HepG2 (cell line): ENCODE measurements around the gene GNA15.

Experiments
- ATF2 ChIP-seq: sonication (generic); formaldehyde crosslinking; IDR thresholded peaks from 2 replicates; pipeline ENCODE4 v1.4.0; 2020; ENCODE audit warnings: missing genetic modification reagents
- CAMTA2 ChIP-seq: sonication (generic); formaldehyde crosslinking; IDR thresholded peaks from 2 replicates; pipeline ENCODE4 v1.4.0; 2020; ENCODE audit warnings: mild to moderate bottlenecking, missing genetic modification reagents, borderline replicate concordance
- FOXA1 ChIP-seq, 2 experiments: fragments of 450-650 bp in 1 of 2; sonication (generic) in 1 of 2; formaldehyde crosslinking in 1 of 2; IDR thresholded peaks; 2 replicates each; pipeline versions ENCODE4 v1.4.0 to v1.6.1; 2016 to 2020; ENCODE audit warnings: missing genetic modification reagents in 1 of 2
- FOXA3 ChIP-seq: IDR thresholded peaks from 2 replicates; pipeline ENCODE4 v1.6.1; 2016; ENCODE audit warnings: missing genetic modification reagents, missing compliant biosample characterization
- JARID2 ChIP-seq: sonication (generic); formaldehyde crosslinking; IDR thresholded peaks from 2 replicates; pipeline ENCODE4 v1.8.1; 2023; ENCODE audit warnings: missing genetic modification reagents, inconsistent platforms; ENCODE audit not compliant: insufficient replicate concordance
- JUN ChIP-seq: sonication (generic); formaldehyde crosslinking; IDR thresholded peaks from 2 replicates; pipeline ENCODE4 v1.4.0; 2020; ENCODE audit warnings: mild to moderate bottlenecking, missing genetic modification reagents
- SRF ChIP-seq: IDR thresholded peaks from 2 replicates; pipeline ENCODE4 v1.6.1; 2011; ENCODE audit warnings: mild to moderate bottlenecking, low read depth, low read length, moderate library complexity
- TMF1 ChIP-seq: sonication (generic); formaldehyde crosslinking; IDR thresholded peaks from 2 replicates; pipeline ENCODE4 v1.8.1; 2022; ENCODE audit warnings: low read depth, missing genetic modification reagents
- ZNF235 ChIP-seq: sonication (generic); formaldehyde crosslinking; IDR thresholded peaks from 2 replicates; pipeline ENCODE4 v1.8.1; 2023; ENCODE audit warnings: mild to moderate bottlenecking, missing genetic modification reagents, borderline replicate concordance
- ZNF629 ChIP-seq: sonication (generic); formaldehyde crosslinking; conservative IDR thresholded peaks from 2 replicates; pipeline ENCODE4 v1.5.0; 2020; ENCODE audit warnings: missing genetic modification reagents
- ZSCAN30 ChIP-seq: sonication (generic); formaldehyde crosslinking; IDR thresholded peaks from 2 replicates; pipeline ENCODE4 v1.5.0; 2020; ENCODE audit warnings: mild to moderate bottlenecking, missing genetic modification reagents
- TF ChIP-seq, protein P1 (sequence below): sonication (generic); formaldehyde crosslinking; IDR thresholded peaks from 2 replicates; pipeline ENCODE4 v1.8.1; 2023; ENCODE audit warnings: mild to moderate bottlenecking, missing genetic modification reagents
- TF ChIP-seq, protein P2 (sequence below): sonication (generic); formaldehyde crosslinking; IDR thresholded peaks from 2 replicates; pipeline ENCODE4 v1.5.0; 2020; ENCODE audit warnings: mild to moderate bottlenecking, missing genetic modification reagents, moderate library complexity

DNA sequence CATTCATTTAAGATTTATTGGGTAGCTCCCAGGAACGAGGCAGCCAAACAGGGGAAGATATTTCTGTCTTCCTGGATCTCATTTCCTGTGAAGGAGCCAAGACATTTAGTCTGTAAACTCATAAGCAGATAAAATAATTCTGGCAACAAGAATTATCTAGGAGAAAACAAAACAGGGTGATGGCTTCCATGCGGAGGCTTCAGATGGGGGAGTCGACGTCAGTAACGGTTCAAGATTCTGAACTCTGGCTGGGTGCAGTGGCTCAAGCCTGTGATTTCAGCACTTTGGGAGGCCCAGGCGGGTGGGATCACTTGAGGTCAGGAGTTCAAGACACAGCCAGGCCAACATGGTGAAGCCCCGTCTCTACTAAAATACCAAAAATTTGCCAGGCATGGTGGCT, 1.3 kb downstream of the GNA15 start:
- TF ChIP-seq JARID2 (CRISPR knock-in tag), result no peak
- no peak for TF ChIP-seq ATF2 (CRISPR knock-in tag)
- TF ChIP-seq SRF, result no peak
- TF ChIP-seq FOXA3, result no peak
- TF ChIP-seq, protein P1, sequence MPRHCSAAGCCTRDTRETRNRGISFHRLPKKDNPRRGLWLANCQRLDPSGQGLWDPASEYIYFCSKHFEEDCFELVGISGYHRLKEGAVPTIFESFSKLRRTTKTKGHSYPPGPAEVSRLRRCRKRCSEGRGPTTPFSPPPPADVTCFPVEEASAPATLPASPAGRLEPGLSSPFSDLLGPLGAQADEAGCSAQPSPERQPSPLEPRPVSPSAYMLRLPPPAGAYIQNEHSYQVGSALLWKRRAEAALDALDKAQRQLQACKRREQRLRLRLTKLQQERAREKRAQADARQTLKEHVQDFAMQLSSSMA (CRISPR knock-in tag), result no peak
- no peak for TF ChIP-seq ZNF629 (CRISPR knock-in tag)
- TF ChIP-seq JUN, result no peak
- no peak for TF ChIP-seq TMF1 (CRISPR knock-in tag)
- no peak for TF ChIP-seq ZSCAN30 (CRISPR knock-in tag)
- no peak for TF ChIP-seq ZNF235 (CRISPR knock-in tag)
- TF ChIP-seq FOXA1 (IDR thresholded peaks at IDR 0.05), result no peak
- no peak for TF ChIP-seq FOXA1 (CRISPR knock-in tag; IDR thresholded peaks at IDR 0.05)
- TF ChIP-seq, protein P2, sequence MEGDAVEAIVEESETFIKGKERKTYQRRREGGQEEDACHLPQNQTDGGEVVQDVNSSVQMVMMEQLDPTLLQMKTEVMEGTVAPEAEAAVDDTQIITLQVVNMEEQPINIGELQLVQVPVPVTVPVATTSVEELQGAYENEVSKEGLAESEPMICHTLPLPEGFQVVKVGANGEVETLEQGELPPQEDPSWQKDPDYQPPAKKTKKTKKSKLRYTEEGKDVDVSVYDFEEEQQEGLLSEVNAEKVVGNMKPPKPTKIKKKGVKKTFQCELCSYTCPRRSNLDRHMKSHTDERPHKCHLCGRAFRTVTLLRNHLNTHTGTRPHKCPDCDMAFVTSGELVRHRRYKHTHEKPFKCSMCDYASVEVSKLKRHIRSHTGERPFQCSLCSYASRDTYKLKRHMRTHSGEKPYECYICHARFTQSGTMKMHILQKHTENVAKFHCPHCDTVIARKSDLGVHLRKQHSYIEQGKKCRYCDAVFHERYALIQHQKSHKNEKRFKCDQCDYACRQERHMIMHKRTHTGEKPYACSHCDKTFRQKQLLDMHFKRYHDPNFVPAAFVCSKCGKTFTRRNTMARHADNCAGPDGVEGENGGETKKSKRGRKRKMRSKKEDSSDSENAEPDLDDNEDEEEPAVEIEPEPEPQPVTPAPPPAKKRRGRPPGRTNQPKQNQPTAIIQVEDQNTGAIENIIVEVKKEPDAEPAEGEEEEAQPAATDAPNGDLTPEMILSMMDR (CRISPR knock-in tag), result no peak
- no peak for TF ChIP-seq CAMTA2 (CRISPR knock-in tag)
